Suprapubic skin (tissue), 3 donors: ENCODE measurements around the gene CDH5.

Experiments used
- CTCF ChIP-seq, 2 donors: fragments of 200-600 bp in 1 of 2; fragments of 450-650 bp in 1 of 2; sonication (generic) in 1 of 2; IDR thresholded peaks; one replicate each; pipeline ENCODE4 v1.5.1; 2016 to 2019; ENCODE audit warnings: antibody characterized with exemption in 2 of 2, mild to moderate bottlenecking in 1 of 2, moderate library complexity in 1 of 2
- EP300 ChIP-seq: sonication (generic); formaldehyde crosslinking; IDR thresholded peaks from one replicate; pipeline ENCODE4 v1.6.1; 2017; ENCODE audit warnings: antibody characterized with exemption
- POLR2A ChIP-seq, 2 donors: fragments of 450-650 bp; IDR thresholded peaks; one replicate each; pipeline ENCODE4 v1.6.1; 2017; ENCODE audit warnings: antibody characterized with exemption in 2 of 2, mild to moderate bottlenecking in 2 of 2, moderate library complexity in 2 of 2

GRCh38 chr16:66364117-66364958, 2.2 kb upstream of the CDH5 start:
- TF ChIP-seq CTCF (IDR thresholded peaks at IDR 0.05): no peak
- TF ChIP-seq EP300: no peak
- TF ChIP-seq POLR2A (IDR thresholded peaks at IDR 0.05): no peak
